ENCODE data around the gene EIF2S3B. TPM values are rescaled to one million over a fixed set of nuclear protein-coding genes. Genes with fewer than 3 reads are reported as not detected.

The EIF2S3B gene
- total RNA-seq, 1 experiment from 2014 or later: 0.14 TPM

DNA sequence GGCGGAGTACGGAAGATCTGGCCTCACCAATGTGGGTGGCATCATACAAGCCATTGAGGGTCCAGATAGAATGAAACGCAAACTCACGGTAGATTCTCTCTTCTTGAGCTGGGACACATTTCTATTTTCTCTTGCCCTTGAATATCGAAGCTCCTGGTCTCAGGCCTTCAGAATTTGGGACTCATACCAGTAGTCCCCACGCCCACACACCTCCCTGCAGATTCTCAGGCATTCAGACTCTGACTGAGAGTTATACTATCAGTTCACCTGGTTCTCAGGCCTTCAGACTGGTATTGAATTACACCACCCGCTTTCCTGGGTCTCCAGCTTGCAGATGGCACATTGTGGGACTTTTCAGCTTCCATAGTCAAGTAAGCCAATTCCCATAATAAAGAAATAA is 37.8 kb downstream of the EIF2S3B start:
- in situ Hi-C loops (cut with HindIII; ENCODE audit: low pct_unique_long_range_greater_than_20kb, low sequenced_read_pairs): no loop called here
- DNase-seq (ENCODE audit: low read depth): no peak

DNA sequence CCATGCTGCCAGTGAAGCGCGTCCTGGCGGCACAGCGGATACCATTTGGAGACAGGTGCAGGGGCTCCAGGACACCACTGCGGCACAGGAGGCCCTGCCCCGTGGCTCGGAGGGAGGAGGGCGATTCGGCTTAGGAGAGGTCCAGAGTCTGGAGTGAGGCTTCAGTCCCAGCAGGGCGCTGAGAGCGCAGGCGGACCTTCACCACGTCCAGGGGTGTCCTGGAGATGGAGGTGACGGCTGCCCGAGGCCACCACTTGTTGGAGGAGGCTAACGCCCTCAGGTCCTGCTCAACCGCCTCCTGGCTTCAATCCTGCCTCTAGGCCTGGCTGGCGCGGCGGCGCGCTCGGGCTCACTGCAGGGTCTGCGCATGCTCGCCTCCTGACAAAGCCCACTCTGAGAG is 45.7 kb downstream of the EIF2S3B start:
- DNase-seq (ENCODE audit: low read depth): no peak
- in situ Hi-C loops (cut with HindIII; ENCODE audit: low pct_unique_long_range_greater_than_20kb, low sequenced_read_pairs): no loop called here

DNA sequence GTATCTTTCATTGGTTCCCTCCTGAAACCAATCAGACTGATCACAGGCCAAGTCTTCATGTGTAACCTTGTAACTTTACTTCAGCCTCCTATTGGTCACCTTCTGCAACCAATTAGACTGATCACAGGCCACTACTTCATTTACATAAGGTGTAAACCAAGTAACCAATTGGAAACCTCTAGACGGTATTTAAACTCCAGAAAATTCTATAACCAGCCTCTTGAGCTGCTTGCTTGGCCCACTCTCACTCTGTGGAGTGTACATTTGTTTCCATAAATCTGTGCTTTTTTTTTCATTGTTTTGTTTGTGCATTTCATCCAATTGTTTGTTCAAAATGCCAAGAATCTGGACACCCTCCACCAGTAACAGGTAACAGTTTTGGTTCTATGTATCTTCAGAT is 47.5 kb downstream of the EIF2S3B start:
- in situ Hi-C loops (cut with HindIII; ENCODE audit: low pct_unique_long_range_greater_than_20kb, low sequenced_read_pairs): no loop called here
- DNase-seq (ENCODE audit: low read depth): no peak

DNA sequence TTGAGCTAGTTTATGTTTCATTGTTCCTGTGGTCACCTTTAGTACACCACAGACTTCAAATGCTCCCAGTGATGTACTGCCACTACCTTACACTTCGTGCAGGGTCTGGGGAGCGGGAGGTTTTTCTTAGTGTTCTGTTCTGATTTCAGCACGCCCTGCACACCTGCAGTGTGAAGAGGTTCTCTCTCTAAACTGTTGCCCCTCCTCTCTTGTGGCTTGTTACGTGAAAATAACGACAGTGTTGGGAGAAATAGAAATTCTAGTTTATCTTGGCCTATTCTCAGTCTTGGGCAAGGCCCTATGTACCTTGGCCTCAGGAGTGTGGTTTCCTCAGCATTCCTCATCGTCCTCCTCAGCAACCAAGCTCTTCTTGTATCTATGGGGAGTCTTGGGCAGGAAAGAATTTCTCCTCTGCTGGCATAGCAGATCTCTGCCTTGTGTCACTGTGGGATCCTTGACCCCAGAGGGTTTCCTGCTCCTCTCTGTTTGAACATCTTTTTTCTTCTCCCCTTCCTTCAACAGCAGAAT is 48.6 kb downstream of the EIF2S3B start:
- no peak for DNase-seq (ENCODE audit: low read depth)
- in situ Hi-C loops (cut with HindIII; ENCODE audit: low pct_unique_long_range_greater_than_20kb, low sequenced_read_pairs): no loop called here

DNA sequence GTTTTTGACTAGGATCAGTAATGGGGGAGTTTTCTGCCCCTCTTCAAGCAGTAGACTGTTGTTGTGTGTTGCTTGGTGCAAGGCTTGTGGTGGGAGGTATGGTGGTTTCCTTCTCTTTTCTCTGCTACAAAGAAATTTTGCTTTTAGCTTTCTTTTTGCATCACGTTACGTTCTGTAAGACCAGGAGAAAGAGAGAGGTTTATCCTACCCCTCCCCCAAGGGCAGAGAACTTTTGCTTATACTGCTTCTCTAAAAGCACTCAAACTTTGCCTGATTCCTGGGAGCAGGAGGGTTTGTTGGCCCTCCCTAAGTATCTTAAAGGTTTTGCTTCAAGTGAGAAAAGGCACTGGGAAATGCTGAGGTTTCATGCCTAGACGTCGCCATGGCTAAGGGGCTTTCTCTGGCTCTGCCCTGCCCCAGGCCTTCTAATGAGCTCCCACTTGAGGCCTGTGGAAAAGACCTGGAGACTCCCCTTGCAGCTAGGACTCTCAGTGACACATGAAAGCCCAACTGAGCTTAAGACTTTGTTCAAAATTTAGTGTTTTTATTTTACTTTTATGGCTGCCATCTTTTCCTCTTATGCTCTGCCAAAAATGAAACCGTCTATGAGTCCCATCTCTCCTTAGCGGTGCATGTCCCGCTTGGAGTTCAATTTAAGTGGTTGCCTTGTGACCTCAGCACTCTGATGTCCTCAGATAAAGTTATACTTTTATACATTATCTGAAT is 49.2 kb downstream of the EIF2S3B start:
- DNase-seq (ENCODE audit: low read depth): no peak
- in situ Hi-C loops (cut with HindIII; ENCODE audit: low pct_unique_long_range_greater_than_20kb, low sequenced_read_pairs): no loop called here

DNA sequence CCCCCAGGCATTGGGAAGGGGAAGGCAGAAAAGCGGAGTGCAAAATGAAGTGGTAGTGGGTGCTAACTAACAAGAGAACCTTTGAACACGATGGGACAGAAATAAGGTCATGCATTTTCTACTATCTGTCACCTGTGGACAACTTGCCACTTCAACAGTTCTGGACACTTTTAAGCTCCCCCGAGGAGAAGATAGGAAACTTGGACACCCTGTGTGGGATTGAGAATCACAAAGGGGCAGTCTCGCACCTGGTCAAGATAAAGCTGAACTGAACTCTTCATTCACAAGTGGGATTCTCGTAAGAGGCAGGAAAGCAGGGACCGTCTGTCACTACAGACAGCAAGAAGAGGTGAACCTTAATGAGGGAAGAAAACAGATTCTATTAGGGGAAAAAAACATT is 51.6 kb downstream of the EIF2S3B start:
- DNase-seq (ENCODE audit: low read depth): no peak
- in situ Hi-C loops (cut with HindIII; ENCODE audit: low pct_unique_long_range_greater_than_20kb, low sequenced_read_pairs): no loop called here

DNA sequence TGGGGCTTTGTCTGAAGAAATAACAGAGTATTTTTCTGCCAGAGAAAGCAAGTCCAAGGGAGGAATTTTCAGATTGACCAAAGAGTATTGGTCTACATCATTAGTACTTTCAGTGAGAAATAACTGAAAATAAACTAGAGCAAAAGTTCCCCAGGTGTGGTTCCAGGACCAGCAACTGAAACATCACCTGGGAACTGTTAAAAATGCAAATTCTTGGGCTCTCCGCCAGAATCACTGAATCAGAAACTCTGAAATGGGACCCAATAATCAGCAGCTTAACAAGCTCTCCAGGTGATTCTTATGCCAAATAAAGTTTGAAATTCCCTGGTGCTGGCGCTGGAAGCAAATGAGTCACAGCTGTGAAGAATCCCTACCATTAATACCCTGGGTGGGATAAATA is 52.1 kb downstream of the EIF2S3B start:
- in situ Hi-C loops (cut with HindIII; ENCODE audit: low pct_unique_long_range_greater_than_20kb, low sequenced_read_pairs): no loop called here
- no peak for DNase-seq (ENCODE audit: low read depth)

Other genes starting within 250 kb of the EIF2S3B start
- not detected in 2 replicates for gene KLRD1, start 198.0 kb upstream of the EIF2S3B start, total RNA-seq (2014; rRNA removed; shearing (Covaris generic); ENCODE audit: low replicate concordance)
- gene KLRK1, start 115.8 kb upstream of the EIF2S3B start, total RNA-seq (2014; rRNA removed; shearing (Covaris generic); ENCODE audit: low replicate concordance): not detected in 2 replicates
- gene KLRC4, start 96.1 kb upstream of the EIF2S3B start, total RNA-seq (2014; rRNA removed; shearing (Covaris generic); ENCODE audit: low replicate concordance): not detected in 2 replicates
- not detected in 2 replicates for gene KLRC3, start 85.3 kb upstream of the EIF2S3B start, total RNA-seq (2014; rRNA removed; shearing (Covaris generic); ENCODE audit: low replicate concordance)
- not detected in 2 replicates for gene KLRC2, start 69.9 kb upstream of the EIF2S3B start, total RNA-seq (2014; rRNA removed; shearing (Covaris generic); ENCODE audit: low replicate concordance)
- not detected in 2 replicates for gene KLRC1, start 52.5 kb upstream of the EIF2S3B start, total RNA-seq (2014; rRNA removed; shearing (Covaris generic); ENCODE audit: low replicate concordance)
- 64.4 and 89.6 TPM in 2 replicates for gene MAGOHB, start 107.7 kb downstream of the EIF2S3B start, total RNA-seq (2014; rRNA removed; shearing (Covaris generic); ENCODE audit: low replicate concordance)
- gene STYK1, start 168.2 kb downstream of the EIF2S3B start, total RNA-seq (2014; rRNA removed; shearing (Covaris generic); ENCODE audit: low replicate concordance): 4.8 and 6.7 TPM in 2 replicates
- gene YBX3, start 217.4 kb downstream of the EIF2S3B start, total RNA-seq (2014; rRNA removed; shearing (Covaris generic); ENCODE audit: low replicate concordance): 259 and 280 TPM in 2 replicates